Endothelial cell of umbilical vein (primary cell): ENCODE measurements around the gene WDR90.

Source experiments
- CTCF ChIP-seq, 2 donors: IDR thresholded peaks; 1 replicate in 1 of 2; 2 replicates in 1 of 2; pipeline ENCODE4 v1.5.1; 2011; ENCODE audit warnings: low read length in 2 of 2, mild to moderate bottlenecking in 2 of 2, moderate library complexity in 2 of 2, control low read depth in 1 of 2, inconsistent platforms in 1 of 2, low read depth in 1 of 2; ENCODE audit not compliant: insufficient read depth in 1 of 2; ENCODE audit errors: extremely low read depth in 1 of 2
- EZH2 ChIP-seq: IDR thresholded peaks from 2 replicates; pipeline ENCODE4 v1.6.1; 2012; ENCODE audit warnings: borderline replicate concordance, low read depth, mild to moderate bottlenecking, moderate library complexity, low read length, inconsistent platforms; ENCODE audit not compliant: severe bottlenecking
- FOS ChIP-seq: IDR thresholded peaks from 2 replicates; pipeline ENCODE4 v1.6.1; 2011; ENCODE audit warnings: mild to moderate bottlenecking, low read length, moderate library complexity, borderline replicate concordance; ENCODE audit not compliant: insufficient read depth
- MAX ChIP-seq: IDR thresholded peaks from 2 replicates; pipeline ENCODE4 v1.6.1; 2011; ENCODE audit not compliant: insufficient read depth, insufficient read length
- MYC ChIP-seq: IDR thresholded peaks from one replicate; pipeline ENCODE4 v1.6.1; 2011; ENCODE audit warnings: mild to moderate bottlenecking, low read depth, low read length
- POLR2A ChIP-seq: IDR thresholded peaks from 2 replicates; pipeline ENCODE4 v1.6.1; 2012; ENCODE audit warnings: low read depth, mild to moderate bottlenecking, control low read depth, low read length
- POLR2AphosphoS5 ChIP-seq: IDR thresholded peaks from 2 replicates; pipeline ENCODE4 v1.6.1; 2012; ENCODE audit warnings: low read depth, mild to moderate bottlenecking, control low read depth, low read length, moderate library complexity; ENCODE audit not compliant: insufficient read depth

GRCh38 chr16:671353-672131 lies 22.4 kb downstream of the WDR90 start:
- TF ChIP-seq CTCF (IDR thresholded peaks at IDR 0.05; ENCODE audit: extremely low read depth in 1 of 2, insufficient read depth in 1 of 2, low read depth in 1 of 2, low read length in 2 of 2) (no peak), MAX (no peak), POLR2AphosphoS5 (no peak), POLR2A (no peak), EZH2 (no peak), FOS (no peak), MYC (no peak)
